ENCODE results near the gene OR52D1. TPM values are rescaled to one million over a fixed set of nuclear protein-coding genes. Genes with fewer than 3 reads are reported as not detected.

The OR52D1 gene
- total and polyA plus RNA-seq, 8 donors, result not detected

- 76 to 89% (median 82%) methylated on average over 9 of the region's 9 CpGs for WGBS, 5 donors
- Histone ChIP-seq H3K4me1 (no peaks in the 10 kb centered on the region), H3K27me3 (no peaks in the 10 kb centered on the region), H3K36me3 (no peaks in the 10 kb centered on the region), H3K4me3 (no peak overlapping the region), H3K9me3 (no peaks in the 10 kb centered on the region), H3K27ac (no peak overlapping the region)
- TF ChIP-seq POLR2A (IDR thresholded peaks at IDR 0.05) (no peak), POLR2AphosphoS5 (IDR thresholded peaks at IDR 0.05) (no peak), CTCF (IDR thresholded peaks at IDR 0.05) (no peak), EP300 (IDR thresholded peaks at IDR 0.05) (no peak)
- DNase-seq, result no peak
- intact Hi-C loops (cut with DNase I; ENCODE audit: low total_unique reads), result no loop called here
Measured at GRCh38 chr11:5507177-5507932, 18.9 kb downstream of the OR52D1 start.

- Histone ChIP-seq H3K27me3 (no peaks in the 10 kb centered on the region), H3K4me3 (no peak overlapping the region), H3K36me3 (no peaks in the 10 kb centered on the region), H3K9me3 (no peaks in the 10 kb centered on the region), H3K4me1 (no peaks in the 10 kb centered on the region), H3K27ac (no peak overlapping the region)
- TF ChIP-seq POLR2A (IDR thresholded peaks at IDR 0.05) (no peak), CTCF (IDR thresholded peaks at IDR 0.05) (no peak)
- WGBS, 5 donors, result 76 to 81% (median 79%) methylated on average over 6 of the region's 6 CpGs
- intact Hi-C loops (cut with DNase I; ENCODE audit: low total_unique reads), result no loop called here
- DNase-seq, result no peak
Measured at GRCh38 chr11:5507933-5508305, 19.4 kb downstream of the OR52D1 start.

- Histone ChIP-seq H3K27me3 (no peaks in the 10 kb centered on the region), H3K36me3 (no peaks in the 10 kb centered on the region), H3K9me3 (no peaks in the 10 kb centered on the region), H3K27ac (no peak overlapping the region), H3K4me1 (no peaks in the 10 kb centered on the region), H3K4me3 (no peak overlapping the region)
- intact Hi-C loops (cut with DNase I; ENCODE audit: low total_unique reads), result no loop called here
- no peak for DNase-seq
- no peak for TF ChIP-seq POLR2A (IDR thresholded peaks at IDR 0.05)
- no peak for TF ChIP-seq POLR2AphosphoS5 (IDR thresholded peaks at IDR 0.05)
- TF ChIP-seq EP300 (IDR thresholded peaks at IDR 0.05), result no peak
- no peak for TF ChIP-seq CTCF (IDR thresholded peaks at IDR 0.05)
- WGBS, 5 donors, result 88 to 95% (median 93%) methylated on average over 7 to 8 of the region's 8 CpGs
Measured at GRCh38 chr11:5508605-5509004, 20.1 kb downstream of the OR52D1 start.

GRCh38 chr11:5509803-5510202 is 21.3 kb downstream of the OR52D1 start, which contains the start of gene UBQLN3:
UBQLN3 (minus strand) TSS chr11:5509957; CDS start chr11:5509558, 399 bp downstream.
- Histone ChIP-seq H3K4me3 (no peak within 1 kb of the TSS), H3K9me3 (no peaks in the 10 kb centered on the region), H3K36me3 (no peaks in the 10 kb centered on the region), H3K27me3 (no peaks in the 10 kb centered on the region), H3K27ac (no peak within 1 kb of the TSS), H3K4me1 (no peaks in the 10 kb centered on the region)
- no peak for DNase-seq
- 69 to 79% (median 77%) methylated on average over 4 of the region's 4 CpGs for WGBS, 5 donors
- no peak for TF ChIP-seq POLR2A (IDR thresholded peaks at IDR 0.05)
- intact Hi-C loops (cut with DNase I; ENCODE audit: low total_unique reads), result no loop called here

- DNase-seq, result no peak
- no peaks in the 10 kb centered on the region for H3K9me3 ChIP-seq
- H3K4me3 ChIP-seq, result no peak overlapping the region
- intact Hi-C loops (cut with DNase I; ENCODE audit: low total_unique reads), result no loop called here
- no peaks in the 10 kb centered on the region for H3K4me1 ChIP-seq
- H3K27ac ChIP-seq, result no peak overlapping the region
- no peaks in the 10 kb centered on the region for H3K36me3 ChIP-seq
- no peaks in the 10 kb centered on the region for H3K27me3 ChIP-seq
- TF ChIP-seq POLR2A (IDR thresholded peaks at IDR 0.05) (no peak), CTCF (IDR thresholded peaks at IDR 0.05) (no peak), EP300 (IDR thresholded peaks at IDR 0.05) (no peak), POLR2AphosphoS5 (IDR thresholded peaks at IDR 0.05) (no peak)
Measured at GRCh38 chr11:5514841-5515240, 26.4 kb downstream of the OR52D1 start.
